ENCODE results near the gene DLL4. TPM values are rescaled to one million over a fixed set of nuclear protein-coding genes. Genes with fewer than 3 reads are reported as not detected.
"Not testable (repeated sequence)": the region's sequence is repeated elsewhere in the genome, so short reads cannot be mapped to it uniquely, and the experiment has no call there.

The DLL4 gene
- polyA plus RNA-seq, 3 donors: 6.6 to 9.1 (median 8.5) TPM

- no peak for DNase-seq (ENCODE audit: low read depth in 3 of 3, low spot score in 2 of 3)
These were observed 28.0 kb downstream of the DLL4 start for GRCh38 chr15:40957041-40957555.

- no peak for DNase-seq (ENCODE audit: low read depth in 3 of 3, low spot score in 2 of 3)
These were observed 28.5 kb downstream of the DLL4 start for GRCh38 chr15:40957581-40958051.

- DNase-seq (ENCODE audit: low read depth in 3 of 3, low spot score in 2 of 3): no peak
These were observed 29.0 kb downstream of the DLL4 start for GRCh38 chr15:40958146-40958545.

GRCh38 chr15:40958723-40959122, 29.6 kb downstream of the DLL4 start:
- no peak for DNase-seq (ENCODE audit: low read depth in 3 of 3, low spot score in 2 of 3)

DNA sequence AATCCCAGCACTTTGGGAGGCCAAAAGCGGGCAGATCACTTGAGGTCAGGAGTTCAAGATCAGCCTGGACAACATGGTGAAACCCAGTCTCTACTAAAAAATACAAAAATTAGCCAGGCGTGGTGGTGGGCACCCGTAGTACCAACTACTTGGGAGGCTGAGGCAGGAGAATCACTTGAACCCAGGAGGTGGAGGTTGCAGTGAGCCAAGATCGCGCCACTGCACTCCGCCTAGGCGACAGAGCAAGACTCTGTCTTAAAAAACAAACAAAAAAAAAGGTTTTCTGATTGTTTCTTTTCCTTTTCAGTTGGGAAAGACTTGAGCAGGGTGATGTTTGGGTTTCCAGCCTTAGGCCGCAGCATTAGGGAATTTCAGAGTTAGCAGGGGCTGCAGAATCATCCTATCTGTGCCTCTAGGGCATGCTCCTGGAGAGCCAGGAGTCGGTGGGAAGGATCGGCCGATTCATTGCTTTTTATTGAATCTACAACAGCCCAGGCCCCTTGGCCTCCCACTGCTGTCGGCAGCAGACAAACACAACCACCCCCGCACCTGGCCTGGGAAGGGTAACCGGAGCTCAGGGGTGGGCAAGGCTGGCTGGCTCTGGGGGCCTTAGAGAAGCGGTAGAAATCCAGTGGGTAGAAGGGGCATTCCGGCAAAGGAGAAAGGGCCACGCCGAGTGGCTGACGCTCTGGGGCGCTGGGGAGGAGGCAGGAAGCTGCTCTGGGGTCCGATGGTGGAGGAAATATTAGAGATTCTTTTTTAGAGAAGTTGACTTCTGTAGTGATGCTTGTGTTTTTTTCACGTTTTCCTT, 30.4 kb downstream of the DLL4 start:
- DNase-seq (ENCODE audit: low read depth in 3 of 3, low spot score in 2 of 3): no peak

GRCh38 chr15:40960151-40960885, 31.2 kb downstream of the DLL4 start:
- no peak for DNase-seq (ENCODE audit: low read depth in 3 of 3, low spot score in 2 of 3)

DNA sequence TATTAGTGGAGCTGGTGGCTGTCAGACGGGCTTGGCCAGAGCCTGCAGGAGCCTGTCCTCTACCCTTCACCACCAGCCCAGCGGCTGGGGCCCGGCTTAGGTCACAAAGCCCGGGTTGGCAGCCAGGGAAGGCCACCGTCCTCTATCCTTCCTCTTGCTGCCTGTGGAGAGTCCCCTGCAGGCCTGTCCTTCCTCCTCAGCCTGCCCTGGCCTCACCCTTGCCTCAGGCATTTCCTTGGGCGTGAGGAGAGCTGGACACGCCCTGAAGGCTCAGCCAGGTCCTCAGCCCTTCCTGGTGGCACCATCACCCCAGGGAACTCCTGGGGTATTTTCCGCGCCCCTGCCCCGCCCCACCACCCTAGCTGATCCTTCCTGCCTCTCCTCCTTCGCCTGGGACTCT, 31.8 kb downstream of the DLL4 start:
- DNase-seq (ENCODE audit: low read depth in 3 of 3, low spot score in 2 of 3): no peak

GRCh38 chr15:40961740-40962139, 32.6 kb downstream of the DLL4 start:
- DNase-seq (ENCODE audit: low read depth in 3 of 3, low spot score in 2 of 3): not testable (repeated sequence)

DNA sequence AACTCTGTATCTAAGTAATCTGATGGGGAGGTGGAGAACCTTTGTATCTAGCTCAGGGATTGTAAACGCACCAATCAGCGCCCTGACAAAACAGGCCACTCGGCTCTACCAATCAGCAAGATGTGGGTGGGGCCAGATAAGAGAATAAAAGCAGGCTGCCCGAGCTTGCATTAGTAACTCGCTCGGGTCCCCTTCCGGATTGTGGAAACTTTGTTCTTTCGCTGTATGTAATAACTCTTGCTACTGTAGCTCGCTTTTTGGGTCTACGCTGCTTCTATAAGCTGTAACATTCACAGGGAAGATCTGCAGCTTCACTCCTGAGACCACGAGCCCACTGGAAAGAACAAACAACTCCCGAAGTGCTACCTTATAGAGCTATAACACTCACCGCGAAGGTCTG, 33.2 kb downstream of the DLL4 start:
- not testable (repeated sequence) for DNase-seq (ENCODE audit: low read depth in 3 of 3, low spot score in 2 of 3)

DNA sequence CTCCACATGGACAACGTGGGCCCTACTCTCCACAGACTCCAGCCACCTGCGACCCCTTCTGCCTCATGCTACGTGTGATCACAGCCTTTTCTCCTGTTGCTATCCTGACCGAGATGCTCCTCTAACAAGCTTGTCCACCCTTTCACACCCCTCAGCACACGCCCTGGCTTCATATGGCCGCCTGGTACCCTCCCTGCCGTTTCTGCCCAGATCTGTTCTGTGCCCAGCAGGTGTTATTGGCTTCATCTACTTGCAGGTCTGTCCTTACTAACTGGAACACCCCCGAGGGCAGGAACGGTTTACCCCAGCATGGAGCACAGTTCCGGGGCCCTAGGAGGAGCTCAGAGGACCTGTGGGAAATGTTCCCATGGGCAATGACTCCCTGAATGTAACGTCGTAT, 34.1 kb downstream of the DLL4 start:
- DNase-seq (ENCODE audit: low read depth in 3 of 3, low spot score in 2 of 3): no peak

DNA sequence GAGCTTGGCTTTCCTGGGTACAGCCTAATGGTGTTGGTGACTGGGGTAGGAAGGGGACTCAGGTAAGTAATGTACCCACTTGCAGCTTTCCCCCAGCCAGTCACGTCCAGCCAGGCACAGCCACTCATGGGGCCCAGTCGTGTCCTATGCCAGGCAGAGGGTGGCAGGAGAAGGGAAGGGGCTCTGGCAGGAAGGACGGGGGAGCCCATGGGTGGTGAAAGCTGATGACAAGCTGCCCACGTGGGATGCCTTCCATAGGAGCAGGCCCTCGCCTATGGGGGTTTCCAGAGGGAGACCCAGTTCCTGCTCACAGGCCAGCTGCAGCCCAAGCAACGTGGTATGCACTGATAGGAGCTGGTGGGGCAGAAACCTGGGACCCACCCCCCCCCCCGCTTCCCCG, 34.9 kb downstream of the DLL4 start:
- DNase-seq (ENCODE audit: low read depth in 3 of 3, low spot score in 2 of 3): no peak

DNA sequence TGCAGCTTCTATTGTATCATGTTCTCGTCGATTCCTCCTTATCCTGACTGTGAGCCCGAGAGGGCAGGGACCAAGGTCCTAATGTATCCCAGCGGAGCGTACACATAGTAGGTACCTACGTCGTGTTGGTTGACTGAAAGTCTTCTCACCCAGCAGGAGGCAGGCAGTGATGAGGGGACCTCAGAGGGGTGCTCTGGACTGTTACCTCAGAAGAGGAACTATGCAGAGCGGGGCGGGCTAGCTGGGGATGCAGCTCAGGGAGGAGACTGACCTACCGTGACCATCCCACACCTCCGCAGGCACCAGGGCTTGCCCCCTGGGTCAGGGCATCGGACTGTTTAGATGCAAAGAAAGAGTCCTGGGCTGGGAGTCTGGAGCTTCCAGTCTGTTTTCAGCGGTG, 35.5 kb downstream of the DLL4 start:
- no peak for DNase-seq (ENCODE audit: low read depth in 3 of 3, low spot score in 2 of 3)

DNA sequence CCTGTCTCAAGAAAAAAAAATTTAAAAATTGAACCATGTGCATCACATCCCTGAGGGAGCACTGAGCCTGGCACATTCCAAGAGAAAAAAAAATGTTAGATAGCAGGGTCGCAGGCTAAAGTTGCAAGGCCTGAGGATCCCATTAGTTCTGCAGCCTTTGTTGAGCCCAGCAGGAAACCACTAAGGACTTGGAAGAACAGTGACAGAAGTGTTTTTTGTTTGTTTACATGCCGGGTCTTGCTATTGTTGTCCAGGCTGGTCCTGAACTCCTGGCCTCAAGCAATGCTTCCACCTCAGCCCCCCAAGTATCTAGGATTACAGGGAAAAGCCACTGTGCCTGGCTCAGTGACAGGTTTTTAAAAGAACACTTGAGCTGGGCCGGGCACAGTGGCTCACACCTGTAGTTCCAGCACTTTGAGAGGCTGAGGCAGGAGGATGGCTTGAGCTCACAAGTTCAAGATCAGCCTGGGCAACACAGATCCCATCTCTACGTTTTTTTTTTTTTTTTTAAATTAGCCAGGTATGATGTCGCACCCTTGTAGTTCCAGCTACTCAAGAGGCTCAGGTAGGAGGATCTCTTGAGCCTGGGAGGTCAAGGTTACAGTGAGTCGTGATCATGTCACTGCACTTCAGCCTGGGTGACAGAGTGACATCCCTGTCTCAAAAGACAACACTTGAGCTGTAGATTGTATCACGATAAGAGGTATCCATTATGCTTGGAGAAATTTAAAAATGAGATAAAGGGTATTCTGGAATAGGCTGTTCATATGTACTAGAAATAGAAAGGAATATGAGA, 39.3 kb downstream of the DLL4 start:
- DNase-seq (ENCODE audit: low read depth in 3 of 3, low spot score in 2 of 3): no peak

DNA sequence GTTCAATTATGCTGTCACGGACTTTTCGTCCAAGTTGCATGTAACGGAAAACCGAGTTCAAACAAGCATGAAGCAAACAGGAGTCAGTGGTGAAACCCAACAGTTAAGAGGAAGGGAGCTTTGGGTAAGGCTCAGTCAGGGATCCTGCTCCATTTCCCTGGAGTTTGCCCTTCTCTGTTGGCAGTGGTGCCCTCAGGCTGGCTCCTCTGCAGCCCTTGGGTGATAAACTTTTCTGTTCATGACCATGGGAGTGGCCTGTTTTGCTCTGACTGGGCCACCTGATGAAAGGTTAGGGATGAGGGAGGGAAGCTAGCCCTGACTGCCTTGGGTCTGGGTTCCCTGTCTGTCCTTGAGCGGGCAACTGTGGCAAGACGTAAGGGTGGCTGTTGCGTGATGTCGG, 40.2 kb downstream of the DLL4 start:
- DNase-seq (ENCODE audit: low read depth in 3 of 3, low spot score in 2 of 3): no peak

DNA sequence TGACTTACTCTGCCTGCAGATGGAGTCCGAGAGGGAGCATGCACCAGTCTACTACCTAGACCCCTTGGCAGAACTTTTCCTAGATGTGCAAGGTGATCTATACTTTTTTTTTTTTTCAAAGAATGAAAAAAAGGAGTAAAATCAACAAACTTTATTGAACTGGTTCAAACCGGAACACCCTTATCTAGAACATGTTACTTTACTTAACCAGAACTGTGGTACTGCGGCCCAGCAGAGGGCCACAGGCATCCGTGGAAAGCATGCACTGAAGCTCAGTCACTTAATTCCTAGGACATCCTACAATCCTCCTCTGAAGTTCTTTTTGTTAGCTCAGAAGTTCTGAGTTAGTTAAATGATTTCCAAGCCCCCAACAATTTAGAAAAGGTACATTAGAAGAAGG, 45.7 kb downstream of the DLL4 start:
- DNase-seq (ENCODE audit: low read depth in 3 of 3, low spot score in 2 of 3): no peak

DNA sequence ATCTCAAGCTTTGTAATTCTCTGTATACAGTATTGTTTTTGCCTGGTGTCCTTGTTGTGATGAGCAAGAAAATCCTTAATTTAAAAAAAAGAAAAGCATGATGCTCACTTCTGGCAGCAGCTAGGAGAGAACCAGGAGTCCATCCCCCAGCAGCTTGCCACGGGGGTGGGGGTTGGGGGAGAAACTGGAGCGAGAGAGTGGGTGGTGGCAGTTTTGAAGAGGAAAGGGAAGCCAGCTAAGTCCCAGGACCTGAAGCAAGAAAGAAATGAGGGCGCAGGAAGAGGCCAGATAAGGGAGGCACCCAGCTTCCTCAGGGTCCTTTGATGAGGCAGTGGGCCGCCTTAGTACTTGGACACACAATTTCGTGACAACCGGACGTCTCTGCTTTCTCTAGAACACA, 47.7 kb downstream of the DLL4 start:
- no peak for DNase-seq (ENCODE audit: low read depth in 3 of 3, low spot score in 2 of 3)

DNA sequence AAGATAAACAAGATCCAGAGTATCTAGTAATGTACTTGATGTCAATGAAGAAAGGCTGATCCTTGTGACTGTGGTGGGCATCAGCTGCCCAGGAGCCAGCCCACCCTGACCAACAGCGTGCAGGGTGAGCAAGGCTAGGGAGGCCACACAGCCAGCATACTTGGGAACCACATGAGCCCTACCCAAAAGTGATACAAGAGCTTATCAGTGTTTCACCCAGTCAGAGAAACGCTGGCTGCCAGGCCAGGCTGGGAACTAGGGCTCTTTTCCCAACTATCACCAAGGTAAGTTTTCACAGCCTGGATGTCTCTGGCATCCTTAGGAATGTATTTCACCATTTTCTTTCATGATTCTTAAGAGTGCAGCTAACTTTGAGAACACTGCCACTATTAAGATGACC, 49.0 kb downstream of the DLL4 start:
- no peak for DNase-seq (ENCODE audit: low read depth in 3 of 3, low spot score in 2 of 3)

- DNase-seq (ENCODE audit: low read depth in 3 of 3, low spot score in 2 of 3): no peak
These were observed 49.4 kb downstream of the DLL4 start for GRCh38 chr15:40978562-40978961.

- no peak for DNase-seq (ENCODE audit: low read depth in 3 of 3, low spot score in 2 of 3)
These were observed 52.0 kb downstream of the DLL4 start for GRCh38 chr15:40981186-40981585.

DNA sequence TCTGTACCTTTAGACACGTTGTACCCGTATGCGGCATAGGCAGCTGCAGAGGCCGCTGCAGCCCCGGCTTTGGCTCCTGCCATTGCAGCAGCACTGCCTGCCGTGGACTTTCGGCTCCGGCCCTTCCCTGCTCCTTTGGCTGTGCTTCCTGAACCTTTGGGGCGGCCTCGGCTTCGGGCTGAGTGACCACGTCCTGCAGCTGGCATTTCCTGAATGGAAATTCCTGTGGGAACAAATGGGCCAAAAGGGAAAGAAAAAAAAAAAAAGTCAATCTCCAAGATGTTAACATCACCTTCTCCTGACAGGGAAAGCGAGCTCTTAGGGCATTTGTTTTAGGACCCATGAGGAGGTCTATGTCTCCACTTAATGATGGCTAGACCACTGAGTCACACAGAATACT, 53.7 kb downstream of the DLL4 start:
- DNase-seq (ENCODE audit: low read depth in 3 of 3, low spot score in 2 of 3): no peak

GRCh38 chr15:40984406-40984805, 55.3 kb downstream of the DLL4 start:
- no peak for DNase-seq (ENCODE audit: low read depth in 3 of 3, low spot score in 2 of 3)

Data from right renal cortex interstitium (tissue), 3 donors.